HepG2 (cell line): Measurements from ENCODE around the gene TMEM222. TPM values are rescaled to one million over a fixed set of nuclear protein-coding genes. Genes with fewer than 3 reads are reported as not detected.

Source experiments
- ATAC-seq: fragments of 200-7000 bp; cut with Tn5 transposase; 3 replicates; pipeline ENCODE4 v1.9.1; 2020; ENCODE audit warnings: mild to moderate bottlenecking, moderate library complexity
- BruUV-seq: library from RNA; stranded (reverse); fragments of 400-500 nt; replicated peaks from 2 replicates; lab custom pipeline; 2021; lab: Mats Ljungman, UMichigan
- CTCF ChIA-PET: fragments of 300-600 bp; formaldehyde crosslinking; extraction: SDS; loops from one replicate; lab custom pipeline; 2021; ENCODE audit warnings: low total read pairs, inconsistent platforms, low intra/inter-chr PET ratio; lab: Yijun Ruan, JAX
- POLR2A ChIA-PET: fragments of 350-600 bp; sonication (Branson Sonifier 250); formaldehyde crosslinking; loops from one replicate; lab custom pipeline; 2020; ENCODE audit warnings: antibody characterized with exemption, inconsistent platforms; lab: Yijun Ruan, JAX
- DNase-seq: peaks from one replicate; pipeline ENCODE4 v3.0.0-alpha.2; 2015; ENCODE audit warnings: low spot score
- FAIRE-seq: peaks from 3 replicates; lab custom pipeline; 2011; peaks lifted over from hg19 to GRCh38; lab: Jason Lieb, UNC
- H2AFZ ChIP-seq: one replicate; pipeline ENCODE4 v1.6.1; 2011; ENCODE audit warnings: low read length, inconsistent platforms
- H3K27ac ChIP-seq: fragments of 300-600 bp; 3 replicates; pipeline ENCODE4 v1.8.0; 2011; ENCODE audit warnings: mixed run types, mild to moderate bottlenecking, mixed read lengths, low read length, inconsistent platforms; ENCODE audit not compliant: insufficient read depth; ENCODE audit errors: extremely low read length
- H3K27me3 ChIP-seq, 2 experiments: fragments of 200-600 bp in 1 of 2; 2 replicates in 1 of 2; 3 replicates in 1 of 2; pipeline versions ENCODE4 v1.6.0 to v1.8.0; 2011; ENCODE audit warnings: low read length in 2 of 2, mild to moderate bottlenecking in 2 of 2, moderate library complexity in 2 of 2, inconsistent platforms in 1 of 2; ENCODE audit not compliant: insufficient read depth in 2 of 2, control insufficient read depth in 1 of 2
- H3K36me3 ChIP-seq, 2 experiments: fragments of 200-600 bp in 1 of 2; replicated peaks in 1 of 2; 2 replicates in 1 of 2; 3 replicates in 1 of 2; pipeline versions ENCODE4 v1.5.1 to v1.8.0; 2011; ENCODE audit warnings: low read length in 2 of 2, inconsistent platforms in 1 of 2; ENCODE audit not compliant: insufficient read depth in 2 of 2, control insufficient read depth in 1 of 2
- H3K4me1 ChIP-seq: 2 replicates; pipeline ENCODE4 v1.5.1; 2012; ENCODE audit warnings: low read length, inconsistent platforms; ENCODE audit not compliant: insufficient read depth
- H3K4me2 ChIP-seq: 2 replicates; pipeline ENCODE4 v1.6.0; 2011; ENCODE audit warnings: low read depth, low read length, inconsistent platforms
- H3K4me3 ChIP-seq, 3 experiments: fragments of 200-600 bp in 1 of 3; sonication (generic), shearing (Covaris generic) in 1 of 3; replicated peaks in 1 of 3; 2 replicates each; pipeline ENCODE4 v1.5.1; 2011 to 2016; ENCODE audit warnings: low read length in 3 of 3, inconsistent platforms in 2 of 3, low read depth in 2 of 3, mild to moderate bottlenecking in 2 of 3, control low read depth in 1 of 3, mixed read lengths in 1 of 3; ENCODE audit not compliant: insufficient read depth in 1 of 3
- H3K79me2 ChIP-seq: one replicate; pipeline ENCODE4 v1.6.1; 2011; ENCODE audit warnings: low read length, inconsistent platforms; ENCODE audit not compliant: insufficient read depth
- H3K9ac ChIP-seq: 2 replicates; pipeline ENCODE4 v1.6.0; 2011; ENCODE audit warnings: mild to moderate bottlenecking, low read depth, low read length, inconsistent platforms; ENCODE audit not compliant: insufficient read depth
- H3K9me3 ChIP-seq: 2 replicates; pipeline ENCODE4 v1.5.1; 2012; ENCODE audit warnings: mild to moderate bottlenecking, low read length
- H4K20me1 ChIP-seq: 2 replicates; pipeline ENCODE4 v1.6.0; 2011; ENCODE audit warnings: inconsistent platforms, mild to moderate bottlenecking, low read length, moderate library complexity; ENCODE audit not compliant: insufficient read depth
- BCL3 ChIP-seq: sonication (generic); formaldehyde crosslinking; IDR thresholded peaks from 2 replicates; pipeline ENCODE4 v1.5.1; 2020; ENCODE audit warnings: mild to moderate bottlenecking, missing genetic modification reagents, moderate library complexity
- NR3C1 ChIP-seq: sonication (generic); formaldehyde crosslinking; IDR thresholded peaks from 2 replicates; pipeline ENCODE4 v1.4.0; 2020; ENCODE audit warnings: missing genetic modification reagents
- RELA ChIP-seq: sonication (generic); formaldehyde crosslinking; IDR thresholded peaks from 2 replicates; pipeline ENCODE4 v1.4.0; 2020; ENCODE audit warnings: missing genetic modification reagents
- WIZ ChIP-seq: sonication (generic); formaldehyde crosslinking; IDR thresholded peaks from 2 replicates; pipeline ENCODE4 v1.5.1; 2020; ENCODE audit warnings: mild to moderate bottlenecking, missing genetic modification reagents
- ZBTB33 ChIP-seq: sonication (generic); formaldehyde crosslinking; IDR thresholded peaks from 2 replicates; pipeline ENCODE4 v1.4.0; 2020; ENCODE audit warnings: missing genetic modification reagents
- WGBS: methylation state at CpG from one replicate; pipeline ENCODE4 v1.1.6; 2017; ENCODE audit warnings: low lambda C conversion rate; 5-methylcytosine and 5-hydroxymethylcytosine counted together
- in situ Hi-C: cut with HindIII; loops from 2 replicates; pipeline ENCODE4 v1.10.0; 2017; ENCODE audit warnings: low pct_unique_long_range_greater_than_20kb; ENCODE audit not compliant: extremely low pct_ligation_motif_present
- intact Hi-C: fragments of 100-400 bp; cut with micrococcal nuclease; formaldehyde crosslinking; loops from one replicate; pipeline ENCODE4 v1.10.0; 2022; ENCODE audit not compliant: unreplicated experiment
- polyA plus RNA-seq, 8 experiments: library from polyadenylated mRNA; depleted of rRNA in 3 of 8; stranded (reverse) in 7 of 8; unstranded in 1 of 8; fragments of >200 nt; fragmentation: Illumina TruSeq in 4 of 8; extraction: Trizol in 4 of 8; gene quantifications; 2 replicates each; pipeline versions ENCODE4 v1.2.1 to v1.2.3, GENCODE V29; 2011 to 2016; ENCODE audit warnings: low read depth in 4 of 8, missing spikeins in 1 of 8, mixed read lengths in 1 of 8; ENCODE audit not compliant: insufficient read depth in 1 of 8
- total RNA-seq, 5 experiments: library from RNA; depleted of rRNA; stranded (reverse); fragments of >200 nt; fragmentation: Illumina TruSeq; extraction: Trizol; gene quantifications; 2 replicates each; pipeline ENCODE4 v1.2.3, GENCODE V29; 2016; ENCODE audit warnings: low read depth in 1 of 5
- TF ChIP-seq, protein P1 (sequence below): sonication (generic); formaldehyde crosslinking; IDR thresholded peaks from 2 replicates; pipeline ENCODE4 v1.4.0; 2020; ENCODE audit warnings: missing genetic modification reagents

The TMEM222 gene
- total and polyA plus RNA-seq, 2 of the 13 experiments (the other 11 are each of a cell fraction or from before 2014, with no cell fraction given): 22.7 to 29.6 TPM

DNA sequence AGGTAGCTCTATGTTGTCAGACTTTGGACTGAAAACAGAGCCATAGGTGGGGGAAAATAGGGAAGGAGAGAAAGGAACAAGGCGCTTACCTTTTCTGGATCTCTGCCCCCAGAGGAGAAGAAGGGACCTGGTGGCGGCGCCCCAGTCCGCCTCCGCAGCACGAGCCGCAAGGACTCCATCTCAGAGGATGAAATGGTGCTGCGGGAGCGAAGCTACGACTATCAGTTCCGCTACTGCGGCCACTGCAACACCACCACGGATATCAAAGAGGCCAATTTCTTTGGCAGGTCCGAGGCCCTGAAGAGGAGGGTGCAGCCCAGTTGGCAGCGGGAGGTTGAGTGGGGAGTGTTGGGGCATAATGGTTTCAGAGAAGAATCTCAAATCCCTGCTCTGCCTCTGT is 18.5 kb upstream of the TMEM222 start:
- ATAC-seq (no peak), FAIRE-seq (no peak), DNase-seq (no peak)
- BruUV-seq: no TSS peak
- ChIA-PET CTCF (no interaction called here), POLR2A (no interaction called here)
- no peak overlapping the region for H3K9ac ChIP-seq
- H4K20me1 ChIP-seq: no peaks in the 10 kb centered on the region
- H3K36me3 ChIP-seq: no peaks in the 10 kb centered on the region
- intact Hi-C loops: no loop called here
- no peaks in the 10 kb centered on the region for H3K27me3 ChIP-seq
- H2AFZ ChIP-seq: no peak overlapping the region
- WGBS: 90% methylated on average over 15 of the region's 15 CpGs
- in situ Hi-C loops: no loop called here
- H3K79me2 ChIP-seq: no peaks in the 10 kb centered on the region
- no peak overlapping the region for H3K4me3 ChIP-seq
- no peaks in the 10 kb centered on the region for H3K4me1 ChIP-seq
- no peaks in the 10 kb centered on the region for H3K9me3 ChIP-seq
- TF ChIP-seq BCL3: no peak
- TF ChIP-seq ZBTB33 (CRISPR knock-in tag): 0 out of 2 replicates have a peak, but pooled peaks have one; percentile 19
- H3K27ac ChIP-seq: no peak overlapping the region
- no peak overlapping the region for H3K4me2 ChIP-seq

DNA sequence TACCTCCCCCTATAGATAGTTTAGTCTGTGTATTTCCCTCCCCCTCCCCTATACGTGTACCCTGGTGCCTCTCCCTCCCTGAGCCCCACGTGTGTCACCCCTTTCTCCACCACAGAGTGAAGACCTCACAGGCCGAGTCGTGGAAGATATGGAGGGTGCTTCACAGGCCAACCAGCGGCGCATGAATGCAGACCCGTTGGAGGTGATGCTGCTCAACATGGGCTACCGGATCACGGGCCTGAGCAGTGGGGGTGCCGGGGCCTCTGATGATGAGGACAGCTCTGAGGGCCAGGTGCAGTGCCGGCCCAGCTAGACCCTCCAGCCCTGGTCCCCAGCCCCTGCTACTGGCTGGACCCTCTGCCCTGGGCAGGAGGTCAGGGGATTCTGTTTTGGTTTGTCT is 15.9 kb upstream of the TMEM222 start:
- Histone ChIP-seq H3K36me3 (no peaks in the 10 kb centered on the region), H3K27ac (no peak overlapping the region), H3K9ac (no peak overlapping the region), H3K79me2 (no peaks in the 10 kb centered on the region), H3K4me3 (no peak overlapping the region), H4K20me1 (no peaks in the 10 kb centered on the region), H3K9me3 (no peaks in the 10 kb centered on the region), H3K4me1 (no peaks in the 10 kb centered on the region), H3K4me2 (no peak overlapping the region), H2AFZ (no peak overlapping the region), H3K27me3 (no peaks in the 10 kb centered on the region)
- ChIA-PET POLR2A (no interaction called here), CTCF (interaction anchor here (1.2 kb wide), 1 partner anchor 52 kb away, joined by 3 read pairs; no protein-coding TSS in a partner anchor)
- DNase-seq (no peak), FAIRE-seq (no peak), ATAC-seq (no peak)
- intact Hi-C loops: no loop called here
- no TSS peak for BruUV-seq
- WGBS: 71% methylated on average over 5 of the region's 11 CpGs
- in situ Hi-C loops: no loop called here
- TF ChIP-seq RELA (CRISPR knock-in tag): no peak
- TF ChIP-seq NR3C1: no peak
- TF ChIP-seq WIZ (CRISPR knock-in tag): no peak
- TF ChIP-seq, protein P1, sequence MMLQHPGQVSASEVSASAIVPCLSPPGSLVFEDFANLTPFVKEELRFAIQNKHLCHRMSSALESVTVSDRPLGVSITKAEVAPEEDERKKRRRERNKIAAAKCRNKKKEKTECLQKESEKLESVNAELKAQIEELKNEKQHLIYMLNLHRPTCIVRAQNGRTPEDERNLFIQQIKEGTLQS: no peak
